ENCODE results near the gene PCSK6. TPM values are rescaled to one million over a fixed set of nuclear protein-coding genes. Genes with fewer than 3 reads are reported as not detected.

Gene PCSK6
- total RNA-seq, 2 experiments from 2014 or later = 0.57 TPM; not detected in 1

GRCh38 chr15:101449471-101450402, 39.8 kb downstream of the PCSK6 start:
- H3K36me3 ChIP-seq (ENCODE audit: insufficient read depth, low read length) = no peaks in the 10 kb centered on the region
- H3K79me2 ChIP-seq (ENCODE audit: insufficient read depth, low read depth, low read length) = no peaks in the 10 kb centered on the region
- H4K20me1 ChIP-seq (ENCODE audit: insufficient read depth, low read length) = no peaks in the 10 kb centered on the region
- no peaks in the 10 kb centered on the region for H3K9me3 ChIP-seq (ENCODE audit: low read length)
- H3K9me2 ChIP-seq (ENCODE audit: insufficient read depth, low read length) = no peaks in the 10 kb centered on the region
- POLR2A ChIA-PET = no interaction called here
- no peak overlapping the region for H3K4me2 ChIP-seq (ENCODE audit: low read length)
- no TSS peak for BruUV-seq (replicated peaks)
- TF ChIP-seq EZH2phosphoT487 (IDR thresholded peaks at IDR 0.05; ENCODE audit: borderline replicate concordance, low read depth, low read length) (no peak), CTCF (conservative IDR thresholded peaks at IDR 0.05; ENCODE audit: low read length) (no peak)
- CTCF ChIA-PET (ENCODE audit: unreplicated experiment) = no interaction called here
- intact Hi-C loops (cut with micrococcal nuclease; ENCODE audit: unreplicated experiment) = no loop called here
- no peak overlapping the region for H3K4me3 ChIP-seq (ENCODE audit: low read depth, low read length, poor library complexity, severe bottlenecking)
- H3K4me1 ChIP-seq (ENCODE audit: insufficient read depth, low read length, poor library complexity, severe bottlenecking) = no peaks in the 10 kb centered on the region
- no peak overlapping the region for H2AFZ ChIP-seq (ENCODE audit: low read length)
- no peak overlapping the region for H3K27ac ChIP-seq (ENCODE audit: low read depth, low read length, poor library complexity, severe bottlenecking)
- no peak for DNase-seq (ENCODE audit: low spot score)

GRCh38 chr15:101448336-101448735, 41.2 kb downstream of the PCSK6 start:
- POLR2A ChIA-PET = no interaction called here
- intact Hi-C loops (cut with micrococcal nuclease; ENCODE audit: unreplicated experiment) = no loop called here

More at GRCh38 chr15:101448336-101448735, 41.2 kb downstream of the PCSK6 start:
- Histone ChIP-seq H3K4me1 (ENCODE audit: insufficient read depth, low read length, poor library complexity, severe bottlenecking) (no peaks in the 10 kb centered on the region), H3K9me3 (ENCODE audit: low read length) (no peaks in the 10 kb centered on the region), H3K79me2 (ENCODE audit: insufficient read depth, low read depth, low read length) (no peaks in the 10 kb centered on the region), H3K27ac (ENCODE audit: low read depth, low read length, poor library complexity, severe bottlenecking) (no peak overlapping the region), H4K20me1 (ENCODE audit: insufficient read depth, low read length) (no peaks in the 10 kb centered on the region), H3K4me3 (ENCODE audit: low read depth, low read length, poor library complexity, severe bottlenecking) (no peak overlapping the region), H2AFZ (ENCODE audit: low read length) (no peak overlapping the region), H3K4me2 (ENCODE audit: low read length) (no peak overlapping the region), H3K36me3 (ENCODE audit: insufficient read depth, low read length) (no peaks in the 10 kb centered on the region), H3K9me2 (ENCODE audit: insufficient read depth, low read length) (no peaks in the 10 kb centered on the region)
- no TSS peak for BruUV-seq (replicated peaks)
- no peak for TF ChIP-seq EZH2phosphoT487 (IDR thresholded peaks at IDR 0.05; ENCODE audit: borderline replicate concordance, low read depth, low read length)
- no peak for TF ChIP-seq CTCF (conservative IDR thresholded peaks at IDR 0.05; ENCODE audit: low read length)
- CTCF ChIA-PET (ENCODE audit: unreplicated experiment) = no interaction called here
- no peak for DNase-seq (ENCODE audit: low spot score)
